HepG2 (cell line): ENCODE measurements around the gene DDRGK1. TPM values are rescaled to one million over a fixed set of nuclear protein-coding genes. Genes with fewer than 3 reads are reported as not detected.
A peak's percentile ranks its signal among the peaks of the same experiment; 100 is the strongest.

Source experiments
- AGO1 ChIP-seq: fragments of 200-400 bp; formaldehyde crosslinking; IDR thresholded peaks from 2 replicates; pipeline ENCODE4 v1.6.1; 2017; ENCODE audit warnings: mild to moderate bottlenecking, low read depth, low read length, moderate library complexity; ENCODE audit not compliant: poor library complexity, severe bottlenecking
- CBX2 ChIP-seq, 2 experiments: fragments of 200-600 bp in 1 of 2; sonication (generic); formaldehyde crosslinking in 1 of 2; IDR thresholded peaks; 2 replicates each; pipeline versions ENCODE4 v1.7.0 to v1.8.1; 2018 to 2022; ENCODE audit warnings: low read depth in 2 of 2, low read length in 1 of 2, mild to moderate bottlenecking in 1 of 2, missing genetic modification reagents in 1 of 2
- ESRRA ChIP-seq: sonication (generic); formaldehyde crosslinking; IDR thresholded peaks from 2 replicates; pipeline ENCODE4 v1.5.1; 2020; ENCODE audit warnings: mild to moderate bottlenecking, low read depth, missing genetic modification reagents
- GZF1 ChIP-seq: sonication (generic); formaldehyde crosslinking; IDR thresholded peaks from 2 replicates; pipeline ENCODE4 v1.5.1; 2020; ENCODE audit warnings: mild to moderate bottlenecking, missing genetic modification reagents
- HMG20A ChIP-seq: IDR thresholded peaks from 2 replicates; pipeline ENCODE4 v1.6.1; 2016; ENCODE audit warnings: borderline replicate concordance
- MATR3 ChIP-seq: sonication (generic); formaldehyde crosslinking; IDR thresholded peaks from 2 replicates; pipeline ENCODE4 v1.4.0; 2020; ENCODE audit warnings: missing genetic modification reagents
- MIXL1 ChIP-seq: IDR thresholded peaks from 2 replicates; pipeline ENCODE4 v1.6.1; 2016
- PHF20 ChIP-seq: sonication (generic); formaldehyde crosslinking; IDR thresholded peaks from 2 replicates; pipeline ENCODE4 v1.5.0; 2020; ENCODE audit warnings: mild to moderate bottlenecking, missing genetic modification reagents
- PPARG ChIP-seq: conservative IDR thresholded peaks from 2 replicates; pipeline ENCODE4 v1.6.1; 2016; ENCODE audit warnings: missing biosample characterization, missing genetic modification reagents
- STAG1 ChIP-seq: sonication (generic); formaldehyde crosslinking; IDR thresholded peaks from 2 replicates; pipeline ENCODE4 v1.4.0; 2020; ENCODE audit warnings: missing genetic modification reagents
- TGIF2 ChIP-seq: IDR thresholded peaks from 2 replicates; pipeline ENCODE4 v1.6.1; 2016; ENCODE audit warnings: control low read depth, missing compliant biosample characterization
- THAP11 ChIP-seq: IDR thresholded peaks from 2 replicates; pipeline ENCODE4 v1.6.1; 2016; ENCODE audit warnings: missing biosample characterization, missing genetic modification reagents
- ZFP62 ChIP-seq: sonication (generic); formaldehyde crosslinking; IDR thresholded peaks from 2 replicates; pipeline ENCODE4 v1.4.0; 2020; ENCODE audit warnings: missing genetic modification reagents
- ZFP91 ChIP-seq: sonication (generic); formaldehyde crosslinking; IDR thresholded peaks from 2 replicates; pipeline ENCODE4 v1.9.0; 2022; ENCODE audit warnings: missing genetic modification reagents, mild to moderate bottlenecking, borderline replicate concordance
- ZGPAT ChIP-seq: IDR thresholded peaks from 2 replicates; pipeline ENCODE4 v1.6.1; 2016; ENCODE audit warnings: mild to moderate bottlenecking
- ZNF136 ChIP-seq: sonication (generic); formaldehyde crosslinking; IDR thresholded peaks from 2 replicates; pipeline ENCODE4 v1.8.1; 2022; ENCODE audit warnings: low read depth, mild to moderate bottlenecking, moderate library complexity, missing genetic modification reagents
- ZNF142 ChIP-seq: sonication (generic); formaldehyde crosslinking; IDR thresholded peaks from 2 replicates; pipeline ENCODE4 v1.4.0; 2020; ENCODE audit warnings: missing genetic modification reagents
- ZNF264 ChIP-seq: sonication (generic); formaldehyde crosslinking; IDR thresholded peaks from 2 replicates; pipeline ENCODE4 v1.4.0; 2020; ENCODE audit warnings: missing genetic modification reagents
- ZNF484 ChIP-seq: sonication (generic); formaldehyde crosslinking; IDR thresholded peaks from 2 replicates; pipeline ENCODE4 v1.5.1; 2020; ENCODE audit warnings: mild to moderate bottlenecking, low read depth, missing genetic modification reagents, borderline replicate concordance
- ZNF672 ChIP-seq: sonication (generic); formaldehyde crosslinking; IDR thresholded peaks from 2 replicates; pipeline ENCODE4 v1.8.1; 2022; ENCODE audit warnings: missing genetic modification reagents
- ZNF678 ChIP-seq: sonication (generic); formaldehyde crosslinking; IDR thresholded peaks from 2 replicates; pipeline ENCODE4 v1.4.0; 2020; ENCODE audit warnings: mild to moderate bottlenecking, missing genetic modification reagents
- polyA plus RNA-seq, 8 experiments: library from polyadenylated mRNA; depleted of rRNA in 3 of 8; stranded (reverse) in 7 of 8; unstranded in 1 of 8; fragments of >200 nt; fragmentation: Illumina TruSeq in 4 of 8; extraction: Trizol in 4 of 8; gene quantifications; 2 replicates each; pipeline versions ENCODE4 v1.2.1 to v1.2.3, GENCODE V29; 2011 to 2016; ENCODE audit warnings: low read depth in 4 of 8, missing spikeins in 1 of 8, mixed read lengths in 1 of 8; ENCODE audit not compliant: insufficient read depth in 1 of 8
- total RNA-seq, 5 experiments: library from RNA; depleted of rRNA; stranded (reverse); fragments of >200 nt; fragmentation: Illumina TruSeq; extraction: Trizol; gene quantifications; 2 replicates each; pipeline ENCODE4 v1.2.3, GENCODE V29; 2016; ENCODE audit warnings: low read depth in 1 of 5

Gene DDRGK1
- total and polyA plus RNA-seq, 2 of the 13 experiments (the other 11 are each of a cell fraction or from before 2014, with no cell fraction given), result 96.7 to 149 TPM

- TF ChIP-seq ZNF142 (peak; percentile 85), CBX2 (IDR thresholded peaks at IDR 0.05; ENCODE audit: low read depth, low read length) (no peak), CBX2 (CRISPR knock-in tag; IDR thresholded peaks at IDR 0.05; ENCODE audit: low read depth) (no peak), ZNF264 (peak; percentile 95), MATR3 (CRISPR knock-in tag) (no peak), ZNF678 (CRISPR knock-in tag) (peak; percentile 97), PHF20 (CRISPR knock-in tag) (peak; percentile 34; the same call in 1 of the 2 replicates), HMG20A (CRISPR knock-in tag) (peak; percentile 85; the same call in 1 of the 2 replicates), STAG1 (peak; percentile 37), ZFP62 (CRISPR knock-in tag) (no peak), ZNF484 (no peak), ZFP91 (CRISPR knock-in tag) (peak; percentile 85), TGIF2 (CRISPR knock-in tag) (peak; percentile 99), AGO1 (no peak), ZNF136 (CRISPR knock-in tag) (0 out of 2 replicates have a peak, but pooled peaks have one; percentile 64), ZNF672 (CRISPR knock-in tag) (no peak), ZGPAT (CRISPR knock-in tag) (peak; percentile 99), ESRRA (peak; percentile 91), MIXL1 (CRISPR knock-in tag) (peak; percentile 95), THAP11 (peak; percentile 85), GZF1 (peak; percentile 74; the same call in 1 of the 2 replicates), PPARG (CRISPR knock-in tag) (peak; percentile 82)
These were observed 18.4 kb upstream of the DDRGK1 start (continued) for GRCh38 chr20:3222635-3223600.
